Activated naive CD4-positive, alpha-beta T cell treated with anti-CD3 and anti-CD28 coated beads, Interleukin-2, amount 10 ng/mL, durations not matched to agents 7 days and 5 days (primary cell): ENCODE measurements around the gene CENPV.
A peak's percentile ranks its signal among the peaks of the same experiment; 100 is the strongest.
"Not testable (repeated sequence)": the region's sequence is repeated elsewhere in the genome, so short reads cannot be mapped to it uniquely, and the experiment has no call there.

Experiments used
- CTCF ChIA-PET: fragments of 350-600 bp; sonication (Branson Sonifier 250); formaldehyde crosslinking; loops from one replicate; lab custom pipeline; 2021; ENCODE audit warnings: antibody characterized with exemption; lab: Charles Lee
- DNase-seq: peaks from one replicate; pipeline ENCODE4 v3.0.0-alpha.2; 2020
- H3K27ac Mint-ChIP-seq: one replicate; pipeline ENCODE4 v1.8.0; 2021; ENCODE audit warnings: mild to moderate bottlenecking, moderate library complexity, mixed read lengths
- H3K27me3 Mint-ChIP-seq: one replicate; pipeline ENCODE4 v1.8.0; 2021; ENCODE audit warnings: mild to moderate bottlenecking, mixed read lengths
- H3K36me3 Mint-ChIP-seq: one replicate; pipeline ENCODE4 v1.8.0; 2021; ENCODE audit warnings: mixed read lengths
- H3K4me1 Mint-ChIP-seq: one replicate; pipeline ENCODE4 v1.8.0; 2021; ENCODE audit warnings: mixed read lengths
- H3K4me3 Mint-ChIP-seq: one replicate; pipeline ENCODE4 v1.8.0; 2021; ENCODE audit warnings: mild to moderate bottlenecking, moderate library complexity, mixed read lengths
- H3K9me3 Mint-ChIP-seq: one replicate; pipeline ENCODE4 v1.8.0; 2021; ENCODE audit warnings: mixed read lengths

CENPV gene

GRCh38 chr17:16353317-16354174 is at the start of gene CENPV:
Gene CENPV, minus strand, starts transcription at chr17:16353469. Its CDS starts 33 bp downstream, at chr17:16353436.
- peak within 1 kb of the TSS; percentile 91 for H3K4me3 Mint-ChIP-seq
- H3K9me3 Mint-ChIP-seq = no peaks in the 10 kb centered on the region
- CTCF ChIA-PET = interaction anchor here (0.8 to 4.6 kb wide), 7 partner anchors 9 to 236 kb away, joined by 3 to 28 read pairs (median 4); no protein-coding TSS in a partner anchor
- DNase-seq = peak; percentile 69
- H3K36me3 Mint-ChIP-seq = peaks cover 4% of the 10 kb centered on the region
- H3K27me3 Mint-ChIP-seq = peaks cover 18% of the 10 kb centered on the region
- peaks cover 24% of the 10 kb centered on the region for H3K4me1 Mint-ChIP-seq
- peak within 1 kb of the TSS; percentile 78 for H3K27ac Mint-ChIP-seq

- Mint-ChIP-seq H3K4me1 (peaks cover 8% of the 10 kb centered on the region), H3K27me3 (peaks cover 23% of the 10 kb centered on the region), H3K4me3 (no peak overlapping the region), H3K27ac (peak overlapping the region; percentile 35), H3K9me3 (no peaks in the 10 kb centered on the region), H3K36me3 (no peaks in the 10 kb centered on the region)
- DNase-seq = peak; percentile 41
- CTCF ChIA-PET = no interaction called here
Observed at GRCh38 chr17:16398270-16399267, 45.3 kb upstream of the CENPV start.

- H3K4me1 Mint-ChIP-seq, H3K27ac Mint-ChIP-seq, H3K9me3 Mint-ChIP-seq, DNase-seq, CTCF ChIA-PET, H3K4me3 Mint-ChIP-seq, H3K36me3 Mint-ChIP-seq: not testable (repeated sequence)
- H3K27me3 Mint-ChIP-seq = peaks cover 29% of the 10 kb centered on the region
Observed at GRCh38 chr17:16396693-16397092, 43.4 kb upstream of the CENPV start.

- H3K27ac Mint-ChIP-seq = not testable (repeated sequence)
Observed at GRCh38 chr17:16395887-16396286, 42.6 kb upstream of the CENPV start.

GRCh38 chr17:16392491-16392890 is 39.2 kb upstream of the CENPV start:
- H3K4me3 Mint-ChIP-seq, DNase-seq, H3K36me3 Mint-ChIP-seq, H3K4me1 Mint-ChIP-seq, H3K27ac Mint-ChIP-seq, H3K9me3 Mint-ChIP-seq, CTCF ChIA-PET: not testable (repeated sequence)
- H3K27me3 Mint-ChIP-seq = peaks cover 40% of the 10 kb centered on the region

More at GRCh38 chr17:16395887-16396286, 42.6 kb upstream of the CENPV start:
- CTCF ChIA-PET = interaction anchor here (1.2 kb wide), 1 partner anchor 20 kb away, joined by 3 read pairs; the partner anchor contains the start of gene TRPV2
- not testable (repeated sequence) for H3K4me3 Mint-ChIP-seq, H3K9me3 Mint-ChIP-seq, DNase-seq, H3K36me3 Mint-ChIP-seq, H3K4me1 Mint-ChIP-seq
- H3K27me3 Mint-ChIP-seq = peaks cover 37% of the 10 kb centered on the region

- peaks cover 12% of the 10 kb centered on the region for H3K4me1 Mint-ChIP-seq
- H3K9me3 Mint-ChIP-seq = no peaks in the 10 kb centered on the region
- H3K36me3 Mint-ChIP-seq = no peaks in the 10 kb centered on the region
- no peak overlapping the region for H3K27ac Mint-ChIP-seq
- peaks cover 44% of the 10 kb centered on the region for H3K27me3 Mint-ChIP-seq
- CTCF ChIA-PET = no interaction called here
- no peak overlapping the region for H3K4me3 Mint-ChIP-seq
- no peak for DNase-seq
Observed at GRCh38 chr17:16391451-16391850, 38.2 kb upstream of the CENPV start.

- CTCF ChIA-PET = interaction anchor here (0.6 to 2.1 kb wide), 8 partner anchors 22 to 1928 kb away, joined by 3 to 18 read pairs (median 3); partner anchors contain the start of gene TRPV2
- DNase-seq, H3K27ac Mint-ChIP-seq, H3K9me3 Mint-ChIP-seq: not testable (repeated sequence)
- peaks cover 53% of the 10 kb centered on the region for H3K4me1 Mint-ChIP-seq
- peaks cover 33% of the 10 kb centered on the region for H3K36me3 Mint-ChIP-seq
- peaks cover 25% of the 10 kb centered on the region for H3K27me3 Mint-ChIP-seq
- H3K4me3 Mint-ChIP-seq = peak overlapping the region; percentile 80
Observed at GRCh38 chr17:16386126-16386507, 32.8 kb upstream of the CENPV start.

GRCh38 chr17:16384557-16384956 is 31.3 kb upstream of the CENPV start:
- Mint-ChIP-seq H3K4me3 (no peak overlapping the region), H3K27ac (no peak overlapping the region), H3K36me3 (peaks cover 37% of the 10 kb centered on the region), H3K9me3 (peaks cover 1% of the 10 kb centered on the region), H3K27me3 (peaks cover 22% of the 10 kb centered on the region), H3K4me1 (peaks cover 55% of the 10 kb centered on the region)
- no peak for DNase-seq
- CTCF ChIA-PET = interaction anchor here (2.1 kb wide), 1 partner anchor 30 kb away, joined by 18 read pairs; the partner anchor contains the start of gene TRPV2

GRCh38 chr17:16383772-16384287 is 30.6 kb upstream of the CENPV start:
- Mint-ChIP-seq H3K27ac (no peak overlapping the region), H3K4me3 (peak overlapping the region; percentile 89), H3K36me3 (peaks cover 37% of the 10 kb centered on the region), H3K4me1 (peaks cover 55% of the 10 kb centered on the region), H3K9me3 (peaks cover 1% of the 10 kb centered on the region), H3K27me3 (peaks cover 20% of the 10 kb centered on the region)
- DNase-seq = no peak
- CTCF ChIA-PET = interaction anchor here (1.1 to 1.7 kb wide), 2 partner anchors 31 to 32 kb away, joined by 4 to 5 read pairs; partner anchors contain the start of gene TRPV2

- peaks cover 37% of the 10 kb centered on the region for H3K36me3 Mint-ChIP-seq
- no peak for DNase-seq
- peak overlapping the region; percentile 89 for H3K4me3 Mint-ChIP-seq
- H3K27ac Mint-ChIP-seq = peak overlapping the region; percentile 58
- CTCF ChIA-PET = interaction anchor here (1.1 to 2.8 kb wide), 3 partner anchors 19 to 32 kb away, joined by 4 to 15 read pairs (median 5); partner anchors contain the start of gene TRPV2
- peaks cover 23% of the 10 kb centered on the region for H3K27me3 Mint-ChIP-seq
- H3K4me1 Mint-ChIP-seq = peaks cover 55% of the 10 kb centered on the region
- H3K9me3 Mint-ChIP-seq = peaks cover 1% of the 10 kb centered on the region
Observed at GRCh38 chr17:16383216-16383615, 29.9 kb upstream of the CENPV start.

- peaks cover 14% of the 10 kb centered on the region for H3K27me3 Mint-ChIP-seq
- H3K4me1 Mint-ChIP-seq = peaks cover 43% of the 10 kb centered on the region
- H3K9me3 Mint-ChIP-seq = peaks cover 1% of the 10 kb centered on the region
- peak overlapping the region; percentile 89 for H3K4me3 Mint-ChIP-seq
- no peak for DNase-seq
- peak overlapping the region; percentile 93 for H3K27ac Mint-ChIP-seq
- CTCF ChIA-PET = interaction anchor here (1.8 to 2.8 kb wide), 2 partner anchors 17 to 34 kb away, joined by 7 to 15 read pairs; partner anchors contain the start of gene TRPV2
- H3K36me3 Mint-ChIP-seq = peaks cover 37% of the 10 kb centered on the region
Observed at GRCh38 chr17:16381496-16381820, 28.2 kb upstream of the CENPV start.

- Mint-ChIP-seq H3K27ac (peak within 1 kb of the TSS; percentile 93), H3K4me3 (peak within 1 kb of the TSS; percentile 89), H3K27me3 (peaks cover 13% of the 10 kb centered on the region), H3K9me3 (peaks cover 1% of the 10 kb centered on the region), H3K4me1 (peaks cover 40% of the 10 kb centered on the region), H3K36me3 (peaks cover 37% of the 10 kb centered on the region)
- CTCF ChIA-PET = interaction anchor here (0.7 to 2.8 kb wide), 4 partner anchors 15 to 58 kb away, joined by 3 to 15 read pairs (median 5); partner anchors contain the start of gene TRPV2
- DNase-seq = peak; percentile 97
Observed at GRCh38 chr17:16380640-16381495, 27.6 kb upstream of the CENPV start, which contains the start of gene UBB. Gene UBB, plus strand, starts transcription at chr17:16381091. Its CDS starts 817 bp downstream, at chr17:16381908.
